GM13976 (cell line): Measurements from ENCODE around the gene ADAM8.
"Not testable (repeated sequence)": the region's sequence is repeated elsewhere in the genome, so short reads cannot be mapped to it uniquely, and the experiment has no call there.

Source experiments
- DNase-seq: peaks from one replicate; pipeline ENCODE4 v3.0.0; 2012; ENCODE audit warnings: low spot score
- in situ Hi-C: fragments of 300-500 bp; cut with MboI; formaldehyde crosslinking; loops from one replicate; pipeline ENCODE4 v1.12.0; 2022; ENCODE audit warnings: low sequenced_read_pairs, mixed read lengths, inconsistent platforms; ENCODE audit not compliant: unreplicated experiment
- TF ChIP-seq, protein P1 (sequence below): IDR thresholded peaks from 2 replicates; pipeline ENCODE4 v1.5.1; 2012; ENCODE audit warnings: borderline replicate concordance, mild to moderate bottlenecking; ENCODE audit not compliant: insufficient read depth; ENCODE audit errors: extremely low read depth, missing control alignments, control extremely low read depth

ADAM8 gene

DNA sequence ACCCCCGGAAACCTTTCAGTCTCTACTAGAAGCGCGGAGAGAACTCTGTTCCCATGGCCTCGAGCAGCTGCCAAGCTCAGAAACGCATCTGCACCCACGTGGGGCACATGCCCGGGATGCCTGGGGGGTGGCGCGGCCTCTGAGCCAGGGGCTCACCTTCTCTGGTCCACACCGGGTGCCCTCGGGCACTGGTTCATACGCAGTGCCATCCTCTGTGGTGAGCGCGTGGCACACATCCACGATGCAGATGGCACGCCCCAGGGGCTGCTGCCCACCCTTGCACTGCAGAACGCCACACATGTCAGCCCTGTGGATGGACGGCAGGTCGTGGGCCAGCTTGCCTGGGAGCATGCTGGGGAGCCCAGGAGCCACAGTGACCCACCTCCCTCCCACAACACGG, 6.5 kb downstream of the ADAM8 start:
- TF ChIP-seq, protein P1, sequence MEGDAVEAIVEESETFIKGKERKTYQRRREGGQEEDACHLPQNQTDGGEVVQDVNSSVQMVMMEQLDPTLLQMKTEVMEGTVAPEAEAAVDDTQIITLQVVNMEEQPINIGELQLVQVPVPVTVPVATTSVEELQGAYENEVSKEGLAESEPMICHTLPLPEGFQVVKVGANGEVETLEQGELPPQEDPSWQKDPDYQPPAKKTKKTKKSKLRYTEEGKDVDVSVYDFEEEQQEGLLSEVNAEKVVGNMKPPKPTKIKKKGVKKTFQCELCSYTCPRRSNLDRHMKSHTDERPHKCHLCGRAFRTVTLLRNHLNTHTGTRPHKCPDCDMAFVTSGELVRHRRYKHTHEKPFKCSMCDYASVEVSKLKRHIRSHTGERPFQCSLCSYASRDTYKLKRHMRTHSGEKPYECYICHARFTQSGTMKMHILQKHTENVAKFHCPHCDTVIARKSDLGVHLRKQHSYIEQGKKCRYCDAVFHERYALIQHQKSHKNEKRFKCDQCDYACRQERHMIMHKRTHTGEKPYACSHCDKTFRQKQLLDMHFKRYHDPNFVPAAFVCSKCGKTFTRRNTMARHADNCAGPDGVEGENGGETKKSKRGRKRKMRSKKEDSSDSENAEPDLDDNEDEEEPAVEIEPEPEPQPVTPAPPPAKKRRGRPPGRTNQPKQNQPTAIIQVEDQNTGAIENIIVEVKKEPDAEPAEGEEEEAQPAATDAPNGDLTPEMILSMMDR = no peak
- in situ Hi-C loops = no loop called here
- DNase-seq = no peak

DNA sequence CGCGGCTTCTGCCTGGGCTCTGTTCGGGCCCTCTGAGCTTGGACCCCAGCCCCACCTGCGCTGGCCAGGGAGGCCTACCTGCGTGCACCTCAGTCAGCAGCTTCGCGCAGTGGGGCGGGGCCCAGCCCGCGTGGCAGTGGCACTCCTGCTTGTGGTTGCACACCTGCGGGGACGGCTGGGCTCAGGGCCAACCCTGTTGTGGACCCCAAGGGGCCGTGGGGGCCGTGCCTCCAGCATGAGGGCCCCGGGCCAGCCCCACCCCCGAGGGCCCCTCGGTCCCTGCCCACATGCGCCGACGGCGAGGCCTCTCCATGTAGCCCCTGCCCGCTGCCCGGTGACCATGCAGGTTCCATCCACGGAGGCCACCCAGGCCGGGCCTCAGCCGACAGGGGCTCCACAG, 7.3 kb downstream of the ADAM8 start:
- no peak for DNase-seq
- in situ Hi-C loops = no loop called here
- TF ChIP-seq, protein P1 = no peak

DNA sequence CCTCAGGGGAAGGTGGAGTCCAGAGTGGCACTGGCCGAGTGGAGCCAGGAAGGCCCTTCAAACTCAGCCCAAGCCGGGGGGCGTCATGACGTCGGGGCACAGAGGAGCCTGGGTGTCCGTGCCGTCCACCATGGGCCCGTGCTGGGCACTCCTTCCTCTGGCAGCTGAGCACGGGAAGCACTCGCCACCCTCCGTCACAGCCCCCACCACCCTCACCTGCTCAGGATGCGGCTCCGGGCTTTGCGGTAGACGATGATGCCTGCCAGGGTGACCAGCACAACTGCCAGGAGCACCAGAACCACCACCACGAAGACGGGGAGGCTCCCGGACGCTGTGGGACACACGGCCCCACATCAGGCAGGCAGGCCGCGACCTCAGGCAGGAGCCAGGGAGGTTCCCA, 8.1 kb downstream of the ADAM8 start:
- TF ChIP-seq, protein P1 = no peak
- DNase-seq = no peak
- in situ Hi-C loops = no loop called here

GRCh38 chr10:133267829-133268228, 8.8 kb downstream of the ADAM8 start:
- no peak for DNase-seq
- TF ChIP-seq, protein P1 = no peak
- in situ Hi-C loops = no loop called here

- TF ChIP-seq, protein P1 = no peak
- in situ Hi-C loops = no loop called here
Measured at GRCh38 chr10:133267293-133267692, 9.4 kb downstream of the ADAM8 start.

GRCh38 chr10:133266056-133266795, 10.4 kb downstream of the ADAM8 start:
- in situ Hi-C loops = no loop called here
- TF ChIP-seq, protein P1 = no peak
- no peak for DNase-seq

More at GRCh38 chr10:133267293-133267692, 9.4 kb downstream of the ADAM8 start:
- no peak for DNase-seq

DNA sequence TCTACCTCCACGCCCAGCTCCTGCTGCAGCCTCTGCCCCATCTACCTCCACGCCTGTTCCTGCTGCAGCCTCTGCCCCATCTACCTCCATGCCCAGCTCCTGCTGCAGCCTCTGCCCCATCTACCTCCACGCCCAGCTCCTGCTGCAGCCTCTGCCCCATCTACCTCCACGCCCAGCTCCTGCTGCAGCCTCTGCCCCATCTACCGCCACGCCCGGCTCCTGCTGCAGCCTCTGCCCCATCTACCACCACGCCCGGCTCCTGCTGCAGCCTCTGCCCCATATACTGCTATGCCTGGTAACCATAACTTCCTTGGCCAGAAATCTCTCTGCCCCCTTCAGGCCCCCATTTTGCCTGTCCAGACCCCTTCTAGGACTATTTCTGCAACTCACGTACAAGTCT, 11.6 kb downstream of the ADAM8 start:
- DNase-seq, in situ Hi-C loops: not testable (repeated sequence)
